GM23248 (cell line): Measurements from ENCODE around the gene ATP6V0D1.

Experiments used
- EZH2 ChIP-seq: fragments of 200-600 bp; sonication (generic); IDR thresholded peaks from 2 replicates; pipeline ENCODE4 v1.6.1; 2018; ENCODE audit warnings: antibody characterized with exemption, mild to moderate bottlenecking; ENCODE audit not compliant: insufficient read depth, poor library complexity, severe bottlenecking
- EZH2phosphoT487 ChIP-seq: fragments of 200-600 bp; sonication (generic); IDR thresholded peaks from 2 replicates; pipeline ENCODE4 v1.6.1; 2018; ENCODE audit warnings: antibody characterized with exemption, moderate library complexity, mild to moderate bottlenecking, low read depth; ENCODE audit not compliant: insufficient read depth

DNA sequence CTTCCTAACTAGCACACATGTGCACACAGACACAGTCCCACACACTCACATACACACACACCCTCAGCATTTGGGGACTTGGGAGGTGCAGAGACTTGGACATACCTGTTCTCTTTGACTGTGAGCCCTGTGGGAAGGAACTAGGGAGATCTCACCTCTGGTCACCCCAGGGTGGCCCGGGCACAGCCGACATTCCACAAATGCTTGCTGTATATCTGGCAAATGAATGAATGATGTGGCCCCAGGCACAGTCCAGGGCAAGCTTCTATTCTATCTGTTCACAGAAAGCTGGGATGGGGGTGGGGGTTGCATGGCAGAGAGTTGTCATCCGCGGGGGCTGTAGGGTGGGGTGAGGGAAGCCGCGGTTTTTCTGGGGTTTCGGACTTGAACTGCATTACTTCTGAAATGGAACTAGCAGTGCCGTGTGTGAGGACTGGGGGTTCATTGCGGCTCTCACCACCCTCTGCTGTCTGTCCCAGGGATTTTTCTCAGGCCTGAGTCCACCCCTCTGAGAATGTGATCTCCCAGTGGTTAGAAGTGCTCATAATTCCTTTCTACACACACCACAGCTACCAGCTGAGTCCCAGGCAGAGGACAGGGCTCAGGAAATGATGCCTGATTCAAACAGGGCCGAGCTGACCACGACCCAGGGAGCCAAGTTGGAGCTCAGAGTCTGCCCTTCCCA is 44.4 kb upstream of the ATP6V0D1 start:
- no peak for TF ChIP-seq EZH2
- no peak for TF ChIP-seq EZH2phosphoT487
